Tibial nerve (tissue), 4 donors: ENCODE data around the gene PSMA5.

Experiments used
- CTCF ChIP-seq, 5 experiments: fragments of 200-600 bp in 3 of 5; fragments of 450-650 bp in 2 of 5; sonication (generic) in 3 of 5; IDR thresholded peaks; one replicate each; pipeline ENCODE4 v1.5.1; 2016 to 2019; ENCODE audit warnings: antibody characterized with exemption in 5 of 5, mild to moderate bottlenecking in 3 of 5, moderate library complexity in 2 of 5
- EP300 ChIP-seq, 2 donors: sonication (generic); formaldehyde crosslinking; IDR thresholded peaks; one replicate each; pipeline ENCODE4 v1.6.1; 2017; ENCODE audit warnings: antibody characterized with exemption in 2 of 2, mild to moderate bottlenecking in 1 of 2
- POLR2A ChIP-seq, 2 donors: fragments of 450-650 bp; IDR thresholded peaks; one replicate each; pipeline ENCODE4 v1.6.1; 2017; ENCODE audit warnings: antibody characterized with exemption in 2 of 2, mild to moderate bottlenecking in 2 of 2, moderate library complexity in 2 of 2

GRCh38 chr1:109392788-109393616 is 33.2 kb downstream of the PSMA5 start:
- TF ChIP-seq CTCF (IDR thresholded peaks at IDR 0.05), result no peak
- peak in 1 of 2 donors; percentile 82 for TF ChIP-seq EP300 (IDR thresholded peaks at IDR 0.05)
- no peak for TF ChIP-seq POLR2A (IDR thresholded peaks at IDR 0.05)
